Liver (tissue), 9 donors: ENCODE measurements around the gene BMPER. TPM values are rescaled to one million over a fixed set of nuclear protein-coding genes. Genes with fewer than 3 reads are reported as not detected.

Experiments
- DNase-seq: peaks from one replicate; pipeline ENCODE4 v3.0.0-alpha.2; 2017; ENCODE audit warnings: low spot score
- H3K27ac ChIP-seq, 2 donors: one replicate each; pipeline ENCODE4 v1.7.0; 2013; ENCODE audit warnings: inconsistent platforms in 2 of 2, low read length in 2 of 2, control low read depth in 1 of 2, low read depth in 1 of 2, mild to moderate bottlenecking in 1 of 2
- H3K27me3 ChIP-seq, 4 donors: one replicate each; pipeline versions ENCODE4 v1.6.1 to v1.7.0; 2013; ENCODE audit warnings: low read length in 3 of 4, inconsistent platforms in 1 of 4, mild to moderate bottlenecking in 1 of 4, moderate library complexity in 1 of 4; ENCODE audit not compliant: control insufficient read depth in 4 of 4, insufficient read depth in 4 of 4
- H3K36me3 ChIP-seq, 4 donors: one replicate each; pipeline versions ENCODE4 v1.6.1 to v1.7.0; 2013; ENCODE audit warnings: low read length in 3 of 4, mild to moderate bottlenecking in 3 of 4, low read depth in 1 of 4, moderate library complexity in 1 of 4; ENCODE audit not compliant: control insufficient read depth in 4 of 4, insufficient read depth in 3 of 4
- H3K4me1 ChIP-seq, 4 donors: one replicate each; pipeline versions ENCODE4 v1.6.1 to v1.7.0; 2013; ENCODE audit warnings: low read length in 3 of 4, mild to moderate bottlenecking in 3 of 4, moderate library complexity in 1 of 4; ENCODE audit not compliant: control insufficient read depth in 4 of 4, insufficient read depth in 4 of 4
- H3K4me3 ChIP-seq, 3 donors: one replicate each; pipeline versions ENCODE4 v1.6.1 to v1.7.0; 2013; ENCODE audit warnings: low read length in 3 of 3, control low read depth in 1 of 3, low read depth in 1 of 3, mild to moderate bottlenecking in 1 of 3
- H3K9ac ChIP-seq, 2 donors: one replicate each; pipeline ENCODE4 v1.7.0; 2013; ENCODE audit warnings: low read length in 2 of 2, mild to moderate bottlenecking in 2 of 2, moderate library complexity in 2 of 2, control low read depth in 1 of 2, low read depth in 1 of 2
- H3K9me3 ChIP-seq, 4 donors: one replicate each; pipeline versions ENCODE4 v1.6.1 to v1.7.0; 2013; ENCODE audit warnings: low read length in 3 of 4; ENCODE audit not compliant: control insufficient read depth in 4 of 4
- ATF3 ChIP-seq: IDR thresholded peaks from 2 replicates; pipeline ENCODE4 v1.6.1; 2016; ENCODE audit warnings: antibody characterized with exemption
- CTCF ChIP-seq: fragments of 150-350 bp; IDR thresholded peaks from 2 replicates; pipeline ENCODE4 v1.5.1; 2017; ENCODE audit warnings: improper control_type of control experiment, low read depth, low read length; ENCODE audit not compliant: missing input control
- EGR1 ChIP-seq, 2 donors: IDR thresholded peaks; 2 replicates each; pipeline ENCODE4 v1.6.1; 2016 to 2018; ENCODE audit warnings: antibody characterized with exemption in 2 of 2, low read depth in 2 of 2
- FOXA2 ChIP-seq: IDR thresholded peaks from 2 replicates; pipeline ENCODE4 v1.6.1; 2016; ENCODE audit warnings: antibody characterized with exemption
- HNF4A ChIP-seq, 2 donors: conservative IDR thresholded peaks; 2 replicates each; pipeline ENCODE4 v1.6.1; 2016; ENCODE audit warnings: antibody characterized with exemption in 2 of 2, mild to moderate bottlenecking in 2 of 2
- HNF4G ChIP-seq: IDR thresholded peaks from 2 replicates; pipeline ENCODE4 v1.6.1; 2016; ENCODE audit warnings: antibody characterized with exemption
- JUND ChIP-seq, 2 donors: IDR thresholded peaks; 2 replicates each; pipeline ENCODE4 v1.6.1; 2016; ENCODE audit warnings: antibody characterized with exemption in 2 of 2
- RAD21 ChIP-seq, 2 donors: IDR thresholded peaks; 2 replicates each; pipeline ENCODE4 v1.6.1; 2016; ENCODE audit warnings: antibody characterized with exemption in 2 of 2, mild to moderate bottlenecking in 2 of 2
- REST ChIP-seq: IDR thresholded peaks from 2 replicates; pipeline ENCODE4 v1.6.1; 2016; ENCODE audit warnings: antibody characterized with exemption, mild to moderate bottlenecking
- RXRA ChIP-seq, 2 donors: IDR thresholded peaks; 2 replicates each; pipeline ENCODE4 v1.6.1; 2017 to 2018; ENCODE audit warnings: antibody characterized with exemption in 2 of 2, mild to moderate bottlenecking in 1 of 2
- YY1 ChIP-seq: IDR thresholded peaks from 2 replicates; pipeline ENCODE4 v1.6.1; 2016; ENCODE audit warnings: antibody characterized with exemption, mild to moderate bottlenecking
- ZBTB33 ChIP-seq: IDR thresholded peaks from 2 replicates; pipeline ENCODE4 v1.6.1; 2016; ENCODE audit warnings: antibody characterized with exemption
- WGBS: extraction: QIAGEN DNeasy Blood & Tissue Kit; methylation state at CpG from one replicate; pipeline ENCODE4 v1.1.7; 2013; 5-methylcytosine and 5-hydroxymethylcytosine counted together
- polyA plus RNA-seq, 2 donors: library from polyadenylated mRNA; stranded (reverse) in 1 of 2; unstranded in 1 of 2; fragments of 200-250 nt in 1 of 2; fragments of >200 nt in 1 of 2; fragmentation: Nextera tagmentation in 1 of 2; extraction: Ambion mirVana in 1 of 2; gene quantifications; one replicate each; pipeline versions ENCODE4 v1.2.1 to v1.2.3, GENCODE V29; 2013 to 2015
- total RNA-seq, 2 donors: library from RNA; depleted of rRNA; stranded (reverse); fragments of >200 nt; gene quantifications; one replicate each; pipeline ENCODE4 v1.2.3, GENCODE V29; 2014
- donor health status: healthy.
- donor health status: healthy.
- donor health status: healthy.
- donor health status: healthy.
- donor health status: healthy.

The BMPER gene
- total and polyA plus RNA-seq, 4 donors: 4.0 to 8.5 (median 6.2) TPM

GRCh38 chr7:34019301-34019790, 114.0 kb downstream of the BMPER start (continued):
- no peak for TF ChIP-seq ZBTB33
- TF ChIP-seq YY1: no peak
- no peak for TF ChIP-seq HNF4A (conservative IDR thresholded peaks at IDR 0.05)
- TF ChIP-seq RAD21 (IDR thresholded peaks at IDR 0.05): no peak
- no peak for TF ChIP-seq FOXA2

GRCh38 chr7:34022626-34023025, 117.3 kb downstream of the BMPER start:
- Histone ChIP-seq H3K9me3 (no peaks in the 10 kb centered on the region), H3K27ac (no peak overlapping the region), H3K4me3 (no peak overlapping the region), H3K36me3 (no peaks in the 10 kb centered on the region), H3K27me3 (no peaks in the 10 kb centered on the region), H3K4me1 (no peaks in the 10 kb centered on the region), H3K9ac (no peak overlapping the region)
- 78% methylated on average over 5 of the region's 5 CpGs for WGBS
- no peak for DNase-seq
- TF ChIP-seq RXRA (IDR thresholded peaks at IDR 0.05) (no peak), EGR1 (IDR thresholded peaks at IDR 0.05; ENCODE audit: low read depth in 2 of 2) (no peak), ZBTB33 (no peak), RAD21 (IDR thresholded peaks at IDR 0.05) (no peak), CTCF (no peak), HNF4G (no peak), YY1 (no peak), REST (no peak)

- TF ChIP-seq RAD21 (IDR thresholded peaks at IDR 0.05) (no peak), ATF3 (no peak), HNF4G (no peak), FOXA2 (no peak), CTCF (no peak), EGR1 (IDR thresholded peaks at IDR 0.05; ENCODE audit: low read depth in 2 of 2) (no peak), JUND (IDR thresholded peaks at IDR 0.05) (no peak), ZBTB33 (no peak), YY1 (no peak), RXRA (IDR thresholded peaks at IDR 0.05) (no peak)
- Histone ChIP-seq H3K9ac (no peak overlapping the region), H3K27ac (no peak overlapping the region), H3K36me3 (no peaks in the 10 kb centered on the region), H3K9me3 (no peaks in the 10 kb centered on the region), H3K4me3 (no peak overlapping the region), H3K27me3 (no peaks in the 10 kb centered on the region), H3K4me1 (no peaks in the 10 kb centered on the region)
- DNase-seq: no peak
- 67% methylated on average over 5 of the region's 5 CpGs for WGBS
These were observed 120.3 kb downstream of the BMPER start for GRCh38 chr7:34025600-34025999.
